IPS-NIHi7 (cell line): ENCODE data around the gene BCL6.
A peak's percentile ranks its signal among the peaks of the same experiment; 100 is the strongest.
"Not testable (repeated sequence)": the region's sequence is repeated elsewhere in the genome, so short reads cannot be mapped to it uniquely, and the experiment has no call there.

Experiments
- DNase-seq: peaks from one replicate; pipeline ENCODE4 v3.0.0; 2012; ENCODE audit warnings: mixed read lengths; ENCODE audit errors: extremely low spot score

BCL6 gene

GRCh38 chr3:187714404-187714979 is 30.8 kb downstream of the BCL6 start:
- DNase-seq = peak; percentile 88

- DNase-seq = no peak
Measured at GRCh38 chr3:187713504-187713903, 31.8 kb downstream of the BCL6 start.

DNA sequence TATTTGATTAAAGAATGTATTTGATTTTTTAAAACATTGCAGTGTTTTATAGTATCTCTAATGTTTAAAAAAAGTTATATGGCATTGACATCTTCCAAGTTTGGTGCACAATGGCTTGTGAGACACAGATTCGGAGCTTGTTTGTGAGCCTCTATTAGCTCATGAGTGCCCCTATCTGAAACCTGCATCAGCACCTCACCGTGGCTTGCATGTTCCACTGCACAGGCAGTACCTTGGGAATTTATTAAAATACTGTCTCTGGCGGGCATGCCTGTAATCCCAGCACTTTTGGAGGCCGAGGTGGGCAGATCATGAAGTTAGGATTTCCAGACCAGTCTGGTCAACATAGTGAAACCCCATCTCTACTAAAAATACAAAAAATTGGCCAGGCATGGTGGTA is 36.1 kb downstream of the BCL6 start:
- peak; percentile 43 for DNase-seq

GRCh38 chr3:187708696-187709095 is 36.6 kb downstream of the BCL6 start:
- no peak for DNase-seq

DNA sequence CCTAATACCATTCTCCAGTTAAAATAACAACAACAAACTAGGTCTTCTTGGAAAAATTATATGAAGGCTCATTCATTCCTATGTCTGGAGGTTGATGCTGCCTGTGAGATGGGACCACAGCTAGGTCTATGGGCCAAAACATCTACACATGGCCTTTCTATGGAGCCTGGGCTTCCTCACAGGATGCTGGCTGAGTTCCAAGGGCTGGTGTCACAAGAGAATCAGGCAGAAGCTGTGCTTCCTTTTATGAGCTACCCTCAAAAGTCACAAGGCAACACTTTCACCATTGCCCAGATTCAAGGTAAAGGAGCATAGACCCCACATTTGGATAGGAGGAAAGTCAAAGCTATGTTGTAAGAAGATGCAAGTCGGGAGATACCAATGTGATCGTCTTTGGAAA is 38.3 kb downstream of the BCL6 start:
- no peak for DNase-seq

- no peak for DNase-seq
Measured at GRCh38 chr3:187705164-187705563, 40.1 kb downstream of the BCL6 start.

DNA sequence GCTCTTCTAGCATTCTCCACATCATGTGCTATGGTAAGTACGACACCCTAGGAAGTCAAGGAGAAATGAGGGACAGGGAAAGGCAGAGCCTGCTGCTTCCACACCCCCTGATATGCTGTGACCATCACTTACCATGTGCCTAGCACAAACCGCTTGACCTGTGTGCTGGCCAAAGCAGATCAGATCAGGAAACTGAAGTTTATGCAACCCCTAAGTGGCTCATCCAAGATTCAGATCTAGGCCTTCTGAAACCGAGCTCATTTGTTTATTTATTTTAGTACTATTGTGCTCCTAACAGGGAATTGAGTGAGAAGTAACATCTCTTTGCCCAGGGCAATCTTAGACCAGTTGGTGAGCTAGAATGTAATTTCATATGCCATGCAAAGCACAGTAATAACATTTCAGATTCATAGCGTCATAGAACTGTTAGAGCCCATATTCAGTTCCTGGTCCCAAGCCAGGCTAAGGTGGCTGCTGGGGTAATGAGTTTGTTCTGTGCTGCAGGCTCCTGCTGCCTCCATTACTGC is 42.7 kb downstream of the BCL6 start, which contains the start of gene RTP2:
Gene RTP2, minus strand, starts transcription at position 51 of the 527 bp plus-strand sequence. CDS start 429 bp downstream, outside the sequence.
- no peak for DNase-seq

- no peak for DNase-seq
Measured at GRCh38 chr3:187700249-187700648, 45.0 kb downstream of the BCL6 start.

DNA sequence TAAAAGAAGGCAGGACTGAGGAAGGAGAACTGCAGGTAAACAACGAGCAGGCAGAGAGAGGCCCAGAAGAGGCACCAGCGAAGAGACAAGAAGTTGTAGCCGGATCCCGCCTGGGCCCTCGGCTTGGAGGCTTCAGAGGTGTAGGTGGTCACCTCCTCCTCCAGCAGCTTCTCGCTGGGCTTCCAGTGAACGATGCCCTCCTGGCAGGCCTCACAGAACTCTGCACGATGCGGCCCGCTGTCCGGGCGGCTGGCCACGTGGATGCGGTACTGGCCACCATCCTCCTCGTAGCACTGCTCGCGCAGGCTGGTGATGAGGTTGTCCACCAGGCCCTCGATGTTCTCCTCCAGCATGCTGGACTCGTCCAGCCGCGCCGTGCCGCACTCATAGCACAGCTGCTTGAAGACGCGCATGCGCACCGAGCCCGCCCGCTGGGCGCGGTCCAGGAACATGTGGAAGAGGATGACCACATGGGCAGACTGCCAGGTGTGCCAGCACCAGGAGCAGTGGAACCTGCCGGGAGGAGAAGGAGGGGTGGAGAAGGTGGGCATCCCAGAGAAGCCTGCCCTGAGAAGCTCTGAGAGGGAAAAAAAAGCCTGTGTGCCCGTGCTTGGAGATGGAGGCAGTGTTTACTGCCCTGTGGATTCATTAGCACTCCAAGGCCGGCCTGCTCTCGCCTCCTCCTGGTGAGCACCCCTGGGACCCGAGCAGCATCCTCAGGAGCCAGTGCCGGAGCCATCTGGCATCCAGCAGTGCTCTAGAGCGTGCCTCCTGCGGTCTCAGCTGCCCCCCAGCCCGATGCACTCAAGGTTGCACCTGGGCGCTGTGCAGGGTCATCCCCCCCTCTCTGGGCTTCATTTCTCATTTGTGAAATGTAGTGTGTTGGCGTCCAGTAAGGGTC is 46.5 kb downstream of the BCL6 start:
- DNase-seq = no peak

GRCh38 chr3:187696021-187696420 is 49.2 kb downstream of the BCL6 start:
- DNase-seq = no peak

DNA sequence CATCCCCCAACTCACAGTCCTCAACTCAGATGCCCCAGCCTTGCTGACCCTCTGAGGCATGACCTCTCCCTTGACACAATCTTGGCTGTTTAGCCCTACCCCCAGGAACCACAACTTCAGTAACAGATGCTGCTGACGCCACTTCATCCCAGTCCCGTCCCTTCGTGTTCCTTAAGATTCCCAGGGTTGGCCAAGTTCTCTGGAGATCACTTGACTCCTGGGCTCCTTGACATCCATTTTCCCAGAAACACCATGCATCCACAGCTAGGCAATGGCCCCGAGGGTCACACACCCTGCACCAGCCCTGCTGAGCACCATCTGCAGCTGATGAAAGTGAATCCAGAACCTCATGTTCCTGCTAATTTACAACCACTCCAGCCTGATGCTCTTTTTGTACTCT is 49.8 kb downstream of the BCL6 start:
- DNase-seq = no peak

GRCh38 chr3:187694801-187695200 is 50.5 kb downstream of the BCL6 start:
- no peak for DNase-seq

- DNase-seq = no peak
Measured at GRCh38 chr3:187693431-187693830, 51.8 kb downstream of the BCL6 start.

DNA sequence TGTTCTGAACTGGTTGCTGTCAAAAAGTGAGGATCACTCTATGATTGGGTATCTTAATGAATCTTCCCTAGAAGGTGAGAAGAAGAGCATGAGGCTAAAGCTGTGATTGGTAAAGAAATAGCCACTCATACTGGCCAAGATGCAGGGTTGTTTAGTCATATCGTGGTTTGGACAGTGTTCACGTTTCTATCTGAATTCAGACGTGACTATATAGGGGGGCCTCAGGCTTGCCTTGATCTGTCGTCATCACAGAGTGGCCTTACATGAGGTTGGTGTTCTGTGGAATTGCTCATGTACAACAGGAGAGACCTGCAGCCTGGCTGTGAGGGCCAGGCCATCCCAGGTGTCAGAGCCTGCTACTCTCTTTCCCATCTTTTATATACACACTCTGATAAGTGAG is 55.3 kb downstream of the BCL6 start:
- DNase-seq = no peak

DNA sequence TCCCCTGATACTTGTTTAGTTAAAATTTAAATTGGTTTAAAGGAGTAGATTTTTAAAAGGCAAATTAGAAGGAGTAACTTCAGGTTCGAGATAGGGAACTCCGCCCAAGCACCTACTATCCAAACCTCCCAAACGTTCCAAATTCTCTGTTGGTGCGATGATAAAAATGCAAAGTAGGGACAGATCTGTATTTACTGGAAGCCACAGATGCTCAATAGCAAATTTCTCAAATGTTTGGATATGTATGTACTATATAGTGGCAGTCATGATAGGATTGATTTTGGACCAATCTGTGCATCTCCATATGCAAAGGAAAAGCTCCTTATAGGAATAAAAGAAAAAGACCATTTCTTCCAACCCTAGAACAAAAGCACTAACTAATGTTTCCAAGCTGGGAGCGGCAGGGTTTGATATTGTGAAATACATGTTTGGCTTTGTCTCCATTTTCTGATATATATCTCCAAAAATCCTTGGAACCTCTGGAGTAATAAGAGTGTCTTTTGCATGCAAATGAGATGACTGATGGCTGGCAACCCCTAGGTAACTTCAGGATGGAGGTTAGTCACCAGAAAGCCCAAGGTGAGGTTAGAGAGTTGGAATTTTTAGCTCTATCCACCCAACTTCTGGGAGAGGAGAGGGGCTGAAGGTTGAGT is 58.5 kb downstream of the BCL6 start:
- no peak for DNase-seq

DNA sequence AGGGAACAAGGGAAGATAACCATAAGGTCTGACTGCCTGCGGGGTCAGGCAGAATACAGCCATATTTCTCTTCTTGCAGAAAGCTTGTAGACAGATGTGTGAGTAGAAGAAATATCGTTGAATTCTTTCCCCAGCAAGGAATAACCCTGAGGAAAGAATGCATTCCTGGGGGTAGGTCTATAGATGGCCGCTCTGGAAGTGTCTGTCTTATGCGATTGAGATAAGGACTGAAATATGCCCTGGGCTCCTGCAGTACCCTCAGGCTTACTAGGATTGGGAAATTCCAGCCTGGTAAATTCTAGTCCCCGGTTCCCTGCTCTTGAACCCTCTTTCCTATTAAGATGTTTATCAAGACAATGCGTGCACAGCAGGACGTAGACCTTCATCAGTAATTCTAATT is 59.3 kb downstream of the BCL6 start:
- no peak for DNase-seq

- no peak for DNase-seq
Measured at GRCh38 chr3:187684880-187685279, 60.4 kb downstream of the BCL6 start.

GRCh38 chr3:187684444-187684843 is 60.8 kb downstream of the BCL6 start:
- no peak for DNase-seq

DNA sequence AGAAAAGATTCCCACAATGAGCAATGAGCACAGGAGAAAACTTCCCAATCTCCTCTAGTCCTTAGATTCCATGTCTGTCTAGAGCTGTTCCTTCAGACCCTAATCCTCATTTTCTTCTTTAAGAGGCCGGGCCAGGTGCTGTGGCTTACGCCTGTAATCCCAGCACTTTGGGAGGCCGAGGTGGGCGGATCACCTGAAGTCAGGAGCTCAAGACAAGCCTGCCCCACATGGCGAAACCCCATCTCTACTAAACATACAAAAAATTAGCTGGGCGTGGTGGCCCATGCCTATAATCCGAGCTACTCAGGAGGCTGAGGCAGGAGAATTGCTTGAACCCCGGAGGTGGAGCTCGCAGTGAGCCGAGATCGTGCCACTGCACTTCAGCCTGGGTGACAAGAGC is 63.5 kb downstream of the BCL6 start:
- DNase-seq = not testable (repeated sequence)

DNA sequence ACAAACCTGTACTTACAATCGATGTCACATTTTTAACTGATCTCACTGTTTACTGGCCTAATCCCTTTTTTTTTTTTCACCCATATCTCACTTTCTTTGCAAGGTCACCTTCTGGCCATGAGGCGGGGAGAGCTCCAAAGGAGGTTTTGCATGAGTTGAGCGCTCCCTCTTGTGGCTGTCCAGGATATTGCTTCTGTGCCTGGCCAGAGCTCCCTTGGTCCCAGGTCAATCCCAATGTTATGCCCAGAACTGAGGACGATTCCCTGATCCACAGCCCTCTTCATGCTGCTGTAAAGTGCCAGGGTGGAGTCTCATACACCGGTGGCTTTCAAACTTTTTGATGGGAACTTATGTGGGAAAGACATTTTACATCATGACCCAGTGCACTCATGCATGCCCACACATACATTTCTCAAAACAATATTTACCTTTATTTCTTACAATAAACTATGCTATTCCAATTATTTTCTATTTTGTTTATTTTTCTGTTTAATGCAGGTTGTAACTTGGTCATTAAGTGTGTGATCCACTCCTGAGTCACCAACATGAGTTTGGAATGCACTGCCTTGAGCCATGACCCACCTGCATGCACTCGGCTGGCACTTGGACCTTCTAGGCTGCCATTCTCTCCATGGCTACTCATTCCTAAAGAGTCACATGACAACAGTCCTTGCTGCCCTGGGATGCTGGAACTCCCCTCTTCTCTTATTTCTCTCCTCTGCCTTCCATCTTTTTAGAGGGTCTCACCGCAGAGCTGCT is 65.5 kb downstream of the BCL6 start:
- peak; percentile 91 for DNase-seq

DNA sequence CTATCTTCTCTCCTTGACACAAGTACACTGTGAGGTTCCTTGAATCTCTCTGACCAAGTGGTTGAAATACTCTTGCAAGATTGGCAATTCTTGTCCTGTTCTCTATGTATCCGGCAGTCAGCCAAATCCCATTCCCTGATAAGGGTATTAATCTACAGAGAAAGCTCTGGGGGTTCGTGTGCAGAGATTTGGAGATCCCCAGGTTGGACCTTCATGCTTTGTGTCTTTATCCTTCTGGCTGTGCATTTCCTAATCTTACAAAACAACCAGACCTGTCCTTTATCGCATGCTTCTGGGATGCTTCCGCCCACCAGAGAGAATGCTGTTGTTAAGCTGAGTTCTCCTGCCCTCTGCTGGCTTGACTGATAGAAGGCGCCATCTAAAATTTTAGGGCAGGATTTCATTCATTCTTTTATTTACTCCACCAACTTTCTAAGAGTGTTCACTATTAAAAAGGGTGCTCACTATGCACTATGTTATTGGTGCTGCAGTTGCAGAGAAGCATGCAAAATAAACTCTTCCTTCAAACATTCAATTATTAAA is 66.5 kb downstream of the BCL6 start:
- DNase-seq = peak; percentile 67
